ENCODE results near the gene S100P.
"Not testable (repeated sequence)": the region's sequence is repeated elsewhere in the genome, so short reads cannot be mapped to it uniquely, and the experiment has no call there.

Gene S100P

GRCh38 chr4:6724421-6725111 lies 30.9 kb downstream of the S100P start:
- no peak for DNase-seq (ENCODE audit: low read depth)

GRCh38 chr4:6725427-6725961 lies 31.8 kb downstream of the S100P start:
- not testable (repeated sequence) for DNase-seq (ENCODE audit: low read depth)

- DNase-seq (ENCODE audit: low read depth), result no peak
These were observed 33.6 kb downstream of the S100P start for GRCh38 chr4:6727081-6727942.

GRCh38 chr4:6727943-6728250 lies 34.2 kb downstream of the S100P start:
- no peak for DNase-seq (ENCODE audit: low read depth)

GRCh38 chr4:6728320-6729029 lies 34.8 kb downstream of the S100P start:
- no peak for DNase-seq (ENCODE audit: low read depth)

GRCh38 chr4:6730603-6731317 lies 37.1 kb downstream of the S100P start:
- no peak for DNase-seq (ENCODE audit: low read depth)

GRCh38 chr4:6731318-6731675 lies 37.6 kb downstream of the S100P start:
- DNase-seq (ENCODE audit: low read depth), result no peak

GRCh38 chr4:6731780-6732179 lies 38.1 kb downstream of the S100P start:
- DNase-seq (ENCODE audit: low read depth), result no peak

GRCh38 chr4:6732441-6733357 lies 39.0 kb downstream of the S100P start:
- DNase-seq (ENCODE audit: low read depth), result no peak

GRCh38 chr4:6733358-6734164 lies 39.9 kb downstream of the S100P start:
- no peak for DNase-seq (ENCODE audit: low read depth)

GRCh38 chr4:6734165-6734786 lies 40.6 kb downstream of the S100P start:
- DNase-seq (ENCODE audit: low read depth), result no peak

- no peak for DNase-seq (ENCODE audit: low read depth)
These were observed 46.2 kb downstream of the S100P start for GRCh38 chr4:6739920-6740319.

GRCh38 chr4:6740347-6740746 lies 46.7 kb downstream of the S100P start:
- DNase-seq (ENCODE audit: low read depth), result no peak

- no peak for DNase-seq (ENCODE audit: low read depth)
These were observed 48.8 kb downstream of the S100P start for GRCh38 chr4:6742507-6742906.

GRCh38 chr4:6742989-6743388 lies 49.3 kb downstream of the S100P start:
- DNase-seq (ENCODE audit: low read depth), result no peak
